K562 (cell line): ENCODE results near the gene SLC4A2. TPM values are rescaled to one million over a fixed set of nuclear protein-coding genes. Genes with fewer than 3 reads are reported as not detected.

ENCODE experiments used
- CSDE1 ChIP-seq, 2 experiments: fragments of 450-650 bp; IDR thresholded peaks; 2 replicates each; pipeline ENCODE4 v1.6.1; 2016; ENCODE audit warnings: mild to moderate bottlenecking in 1 of 2
- HCFC1 ChIP-seq: IDR thresholded peaks from 2 replicates; pipeline ENCODE4 v1.6.1; 2012; ENCODE audit warnings: low read depth, low read length, improper control_type of control experiment
- HOXB6 ChIP-seq: fragments of 250-450 bp; sonication (Bioruptor Pico); IDR thresholded peaks from 2 replicates; pipeline ENCODE4 v1.5.1; 2022; ENCODE audit warnings: mild to moderate bottlenecking, borderline replicate concordance
- KAT2B ChIP-seq: IDR thresholded peaks from one replicate; pipeline ENCODE4 v1.6.1; 2012; ENCODE audit warnings: low read depth, mild to moderate bottlenecking, control low read depth, inconsistent platforms, low read length, moderate library complexity
- MYBL2 ChIP-seq, 2 experiments: fragments of 450-650 bp in 1 of 2; sonication (generic) in 1 of 2; formaldehyde crosslinking in 1 of 2; IDR thresholded peaks; 2 replicates each; pipeline versions ENCODE4 v1.6.1 to v1.8.1; 2017 to 2022; ENCODE audit warnings: borderline replicate concordance in 1 of 2, inconsistent platforms in 1 of 2, low read depth in 1 of 2, mild to moderate bottlenecking in 1 of 2, missing genetic modification reagents in 1 of 2, moderate library complexity in 1 of 2
- NUFIP1 ChIP-seq: fragments of 450-650 bp; IDR thresholded peaks from 2 replicates; pipeline ENCODE4 v1.6.1; 2018; ENCODE audit not compliant: partially characterized antibody
- PHF8 ChIP-seq: fragments of 200-600 bp; sonication (generic); IDR thresholded peaks from 2 replicates; pipeline ENCODE4 v1.6.1; 2012; ENCODE audit warnings: mixed run types, mild to moderate bottlenecking, inconsistent platforms, low read length, moderate library complexity, borderline replicate concordance
- SIN3B ChIP-seq: fragments of 450-650 bp; IDR thresholded peaks from 2 replicates; pipeline ENCODE4 v1.6.1; 2017; ENCODE audit warnings: low read depth, mild to moderate bottlenecking, moderate library complexity
- SPI1 ChIP-seq: IDR thresholded peaks from 2 replicates; pipeline ENCODE4 v1.6.1; 2011; ENCODE audit warnings: low read depth, low read length, control low read depth, borderline replicate concordance
- SRF ChIP-seq, 2 experiments: fragments of 250-450, 450-650 bp in 1 of 2; sonication (Bioruptor Pico) in 1 of 2; sonication (generic) in 1 of 2; formaldehyde crosslinking; IDR thresholded peaks; 2 replicates each; pipeline versions ENCODE4 v1.5.0 to v1.5.1; 2020 to 2022; ENCODE audit warnings: mild to moderate bottlenecking in 1 of 2, missing genetic modification reagents in 1 of 2
- TARDBP ChIP-seq: fragments of 450-650 bp; IDR thresholded peaks from 2 replicates; pipeline ENCODE4 v1.6.1; 2016
- TGIF2 ChIP-seq: sonication (generic); formaldehyde crosslinking; IDR thresholded peaks from 2 replicates; pipeline ENCODE4 v1.8.1; 2022; ENCODE audit warnings: mild to moderate bottlenecking, missing genetic modification reagents, moderate library complexity
- ZC3H8 ChIP-seq: fragments of 450-650 bp; IDR thresholded peaks from 2 replicates; pipeline ENCODE4 v1.6.1; 2017
- ZNF584 ChIP-seq: fragments of 200-800 bp; sonication (Bioruptor generic); IDR thresholded peaks from 2 replicates; pipeline ENCODE4 v1.6.1; 2016; ENCODE audit warnings: low read depth, mild to moderate bottlenecking, missing genetic modification characterization, missing compliant biosample characterization
- ZNF75A ChIP-seq: fragments of 450-650 bp; formaldehyde crosslinking; IDR thresholded peaks from 2 replicates; pipeline ENCODE4 v1.4.0; 2020; ENCODE audit warnings: mild to moderate bottlenecking
- polyA plus RNA-seq, 8 experiments: library from polyadenylated mRNA; depleted of rRNA in 4 of 8; stranded (reverse) in 5 of 8; unstranded in 3 of 8; fragments of >200 nt; fragmentation: Nextera tagmentation in 2 of 8; fragmentation: Illumina TruSeq in 1 of 8; extraction: Ambion mirVana in 2 of 8; extraction: Trizol in 1 of 8; gene quantifications; 2 replicates each; pipeline versions ENCODE4 v1.2.1 to v1.2.3, GENCODE V29; 2011 to 2014; ENCODE audit warnings: inconsistent platforms in 1 of 8, missing spikeins in 1 of 8
- total RNA-seq, 7 experiments: library from RNA; depleted of rRNA in 6 of 7; stranded (reverse); fragments of >200 nt in 6 of 7; fragmentation: Illumina TruSeq in 2 of 7; extraction: Trizol in 2 of 7; gene quantifications; 2 replicates each; pipeline versions ENCODE4 v1.2.1 to v1.2.3, GENCODE V29; 2011 to 2021; ENCODE audit warnings: low replicate concordance in 1 of 7
- TF ChIP-seq, protein P1 (sequence below): fragments of 450-650 bp; formaldehyde crosslinking; IDR thresholded peaks from 2 replicates; pipeline ENCODE4 v1.4.0; 2020; ENCODE audit warnings: mild to moderate bottlenecking, mixed read lengths
- TF ChIP-seq, protein P2 (sequence below): fragments of 450-650 bp; formaldehyde crosslinking; IDR thresholded peaks from 2 replicates; pipeline ENCODE4 v1.4.0; 2022; ENCODE audit warnings: mild to moderate bottlenecking, moderate library complexity
- TF ChIP-seq, protein P3 (sequence below): fragments of 250-450 bp; sonication (Bioruptor Pico); IDR thresholded peaks from 2 replicates; pipeline ENCODE4 v1.5.0; 2020; ENCODE audit warnings: mild to moderate bottlenecking, borderline replicate concordance
- TF ChIP-seq, protein P4 (sequence below): fragments of 450-650 bp; formaldehyde crosslinking; conservative IDR thresholded peaks from 2 replicates; pipeline ENCODE4 v1.4.0; 2022; ENCODE audit warnings: mild to moderate bottlenecking, missing genetic modification characterization
- TF ChIP-seq, protein P5 (sequence below): conservative IDR thresholded peaks from 2 replicates; pipeline ENCODE4 v1.6.1; 2011; ENCODE audit warnings: low read depth, mild to moderate bottlenecking, low read length; ENCODE audit not compliant: control insufficient read depth

SLC4A2 gene
- total and polyA plus RNA-seq, 9 of the 15 experiments (the other 6 are each of a cell fraction or from before 2014, with no cell fraction given) = 11.4 to 375 (median 130) TPM

DNA sequence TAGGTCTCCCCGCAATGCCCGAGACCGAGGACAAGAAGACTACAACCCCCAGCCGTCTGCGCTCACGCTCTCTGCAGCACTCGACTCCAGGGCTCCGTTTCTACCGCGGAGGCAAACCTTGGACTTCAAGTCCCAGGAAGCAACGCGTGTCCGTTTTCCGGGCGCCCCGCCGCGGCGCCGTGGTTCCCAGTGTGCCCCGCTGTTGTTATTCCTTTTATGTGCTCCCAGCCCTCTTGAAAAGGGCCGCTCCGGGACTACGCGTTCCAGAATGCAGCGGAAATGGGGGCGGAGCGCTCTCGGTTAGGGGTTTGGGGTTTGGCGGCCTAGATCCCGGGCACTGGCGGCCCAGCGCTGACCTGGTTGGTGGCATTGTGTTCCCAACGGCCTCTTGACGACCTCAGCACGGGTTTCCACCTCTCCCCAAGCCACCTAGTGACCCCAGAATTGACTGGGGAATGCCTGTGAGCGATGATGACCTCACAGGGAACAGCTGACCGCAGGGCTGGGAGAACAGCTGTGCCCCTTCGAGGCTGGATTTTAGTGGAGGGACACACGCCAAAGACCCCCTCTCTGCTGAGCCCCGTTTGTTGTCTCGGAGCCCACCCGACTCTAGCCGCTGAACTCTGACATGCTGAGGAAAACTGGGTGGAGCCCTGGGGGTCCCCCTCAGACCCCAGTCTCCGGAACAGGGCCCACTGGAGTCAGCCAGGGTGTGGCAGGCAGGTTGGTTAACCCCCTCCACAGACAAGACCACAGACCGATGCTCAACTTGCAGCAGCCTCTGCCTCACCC is 1.2 kb upstream of the SLC4A2 start (continued):
- TF ChIP-seq SIN3B (no peak), NUFIP1 (no peak), HOXB6 (CRISPR knock-in tag) (peak; percentile 12; the same call in 1 of the 2 replicates), PHF8 (peak; percentile 75; the same call in 1 of the 2 replicates), TARDBP (peak; percentile 83), MYBL2 (IDR thresholded peaks at IDR 0.05; ENCODE audit: low read depth) (no peak), MYBL2 (CRISPR knock-in tag; IDR thresholded peaks at IDR 0.05; ENCODE audit: borderline replicate concordance) (no peak), KAT2B (peak; percentile 14), HCFC1 (peak; percentile 97), ZNF584 (CRISPR knock-in tag) (0 out of 2 replicates have a peak, but pooled peaks have one; percentile 70), ZNF75A (CRISPR knock-in tag) (no peak), ZC3H8 (no peak), CSDE1 (IDR thresholded peaks at IDR 0.05) (no peak), TGIF2 (CRISPR knock-in tag) (peak; percentile 72), SRF (CRISPR knock-in tag; IDR thresholded peaks at IDR 0.05) (peak in 1 of 2 experiments; percentile 94; a peak in 2 of 4 replicates), SPI1 (peak; percentile 21; the same call in 1 of the 2 replicates)
- TF ChIP-seq, protein P1, sequence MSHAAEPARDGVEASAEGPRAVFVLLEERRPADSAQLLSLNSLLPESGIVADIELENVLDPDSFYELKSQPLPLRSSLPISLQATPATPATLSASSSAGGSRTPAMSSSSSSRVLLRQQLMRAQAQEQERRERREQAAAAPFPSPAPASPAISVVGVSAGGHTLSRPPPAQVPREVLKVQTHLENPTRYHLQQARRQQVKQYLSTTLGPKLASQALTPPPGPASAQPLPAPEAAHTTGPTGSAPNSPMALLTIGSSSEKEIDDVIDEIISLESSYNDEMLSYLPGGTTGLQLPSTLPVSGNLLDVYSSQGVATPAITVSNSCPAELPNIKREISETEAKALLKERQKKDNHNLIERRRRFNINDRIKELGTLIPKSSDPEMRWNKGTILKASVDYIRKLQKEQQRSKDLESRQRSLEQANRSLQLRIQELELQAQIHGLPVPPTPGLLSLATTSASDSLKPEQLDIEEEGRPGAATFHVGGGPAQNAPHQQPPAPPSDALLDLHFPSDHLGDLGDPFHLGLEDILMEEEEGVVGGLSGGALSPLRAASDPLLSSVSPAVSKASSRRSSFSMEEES (CRISPR knock-in tag) = no peak
- TF ChIP-seq, protein P2, sequence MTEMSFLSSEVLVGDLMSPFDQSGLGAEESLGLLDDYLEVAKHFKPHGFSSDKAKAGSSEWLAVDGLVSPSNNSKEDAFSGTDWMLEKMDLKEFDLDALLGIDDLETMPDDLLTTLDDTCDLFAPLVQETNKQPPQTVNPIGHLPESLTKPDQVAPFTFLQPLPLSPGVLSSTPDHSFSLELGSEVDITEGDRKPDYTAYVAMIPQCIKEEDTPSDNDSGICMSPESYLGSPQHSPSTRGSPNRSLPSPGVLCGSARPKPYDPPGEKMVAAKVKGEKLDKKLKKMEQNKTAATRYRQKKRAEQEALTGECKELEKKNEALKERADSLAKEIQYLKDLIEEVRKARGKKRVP = no peak
- TF ChIP-seq, protein P3, sequence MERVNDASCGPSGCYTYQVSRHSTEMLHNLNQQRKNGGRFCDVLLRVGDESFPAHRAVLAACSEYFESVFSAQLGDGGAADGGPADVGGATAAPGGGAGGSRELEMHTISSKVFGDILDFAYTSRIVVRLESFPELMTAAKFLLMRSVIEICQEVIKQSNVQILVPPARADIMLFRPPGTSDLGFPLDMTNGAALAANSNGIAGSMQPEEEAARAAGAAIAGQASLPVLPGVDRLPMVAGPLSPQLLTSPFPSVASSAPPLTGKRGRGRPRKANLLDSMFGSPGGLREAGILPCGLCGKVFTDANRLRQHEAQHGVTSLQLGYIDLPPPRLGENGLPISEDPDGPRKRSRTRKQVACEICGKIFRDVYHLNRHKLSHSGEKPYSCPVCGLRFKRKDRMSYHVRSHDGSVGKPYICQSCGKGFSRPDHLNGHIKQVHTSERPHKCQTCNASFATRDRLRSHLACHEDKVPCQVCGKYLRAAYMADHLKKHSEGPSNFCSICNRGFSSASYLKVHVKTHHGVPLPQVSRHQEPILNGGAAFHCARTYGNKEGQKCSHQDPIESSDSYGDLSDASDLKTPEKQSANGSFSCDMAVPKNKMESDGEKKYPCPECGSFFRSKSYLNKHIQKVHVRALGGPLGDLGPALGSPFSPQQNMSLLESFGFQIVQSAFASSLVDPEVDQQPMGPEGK (CRISPR knock-in tag) = no peak
- TF ChIP-seq, protein P4, sequence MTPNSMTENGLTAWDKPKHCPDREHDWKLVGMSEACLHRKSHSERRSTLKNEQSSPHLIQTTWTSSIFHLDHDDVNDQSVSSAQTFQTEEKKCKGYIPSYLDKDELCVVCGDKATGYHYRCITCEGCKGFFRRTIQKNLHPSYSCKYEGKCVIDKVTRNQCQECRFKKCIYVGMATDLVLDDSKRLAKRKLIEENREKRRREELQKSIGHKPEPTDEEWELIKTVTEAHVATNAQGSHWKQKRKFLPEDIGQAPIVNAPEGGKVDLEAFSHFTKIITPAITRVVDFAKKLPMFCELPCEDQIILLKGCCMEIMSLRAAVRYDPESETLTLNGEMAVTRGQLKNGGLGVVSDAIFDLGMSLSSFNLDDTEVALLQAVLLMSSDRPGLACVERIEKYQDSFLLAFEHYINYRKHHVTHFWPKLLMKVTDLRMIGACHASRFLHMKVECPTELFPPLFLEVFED (CRISPR knock-in tag) = 0 out of 2 replicates have a peak, but pooled peaks have one; percentile 51
- TF ChIP-seq, protein P5, sequence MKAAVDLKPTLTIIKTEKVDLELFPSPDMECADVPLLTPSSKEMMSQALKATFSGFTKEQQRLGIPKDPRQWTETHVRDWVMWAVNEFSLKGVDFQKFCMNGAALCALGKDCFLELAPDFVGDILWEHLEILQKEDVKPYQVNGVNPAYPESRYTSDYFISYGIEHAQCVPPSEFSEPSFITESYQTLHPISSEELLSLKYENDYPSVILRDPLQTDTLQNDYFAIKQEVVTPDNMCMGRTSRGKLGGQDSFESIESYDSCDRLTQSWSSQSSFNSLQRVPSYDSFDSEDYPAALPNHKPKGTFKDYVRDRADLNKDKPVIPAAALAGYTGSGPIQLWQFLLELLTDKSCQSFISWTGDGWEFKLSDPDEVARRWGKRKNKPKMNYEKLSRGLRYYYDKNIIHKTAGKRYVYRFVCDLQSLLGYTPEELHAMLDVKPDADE = peak; percentile 100
